WERI-Rb-1 (cell line): ENCODE results near the gene ADAM10.

ENCODE experiments used
- DNase-seq: peaks from one replicate; pipeline ENCODE4 v3.0.0-alpha.2; 2020
- H3K27ac ChIP-seq: fragments of 250-450 bp; sonication (Bioruptor Pico); 2 replicates; pipeline ENCODE4 v1.5.1; 2020; ENCODE audit warnings: mild to moderate bottlenecking, moderate library complexity
- H3K27me3 ChIP-seq: fragments of 250-450 bp; sonication (Bioruptor Pico); 2 replicates; pipeline ENCODE4 v1.5.1; 2021; ENCODE audit warnings: mild to moderate bottlenecking, low read depth, moderate library complexity; ENCODE audit not compliant: insufficient read depth, severe bottlenecking
- H3K36me3 ChIP-seq: fragments of 250-450 bp; sonication (Bioruptor Pico); 2 replicates; pipeline ENCODE4 v1.5.1; 2020; ENCODE audit warnings: mild to moderate bottlenecking, moderate library complexity
- H3K4me3 ChIP-seq: 2 replicates; pipeline ENCODE4 v1.5.1; 2011; ENCODE audit warnings: low read depth, mild to moderate bottlenecking, control low read depth, low read length
- H3K9me3 ChIP-seq: fragments of 250-450 bp; sonication (Bioruptor Pico); 2 replicates; pipeline ENCODE4 v1.5.1; 2021; ENCODE audit warnings: mild to moderate bottlenecking, moderate library complexity; ENCODE audit not compliant: severe bottlenecking
- TF ChIP-seq, protein P1 (sequence below): IDR thresholded peaks from 2 replicates; pipeline ENCODE4 v1.5.1; 2011; ENCODE audit warnings: low read depth, mild to moderate bottlenecking, control low read depth, inconsistent platforms, low read length

ADAM10 gene

DNA sequence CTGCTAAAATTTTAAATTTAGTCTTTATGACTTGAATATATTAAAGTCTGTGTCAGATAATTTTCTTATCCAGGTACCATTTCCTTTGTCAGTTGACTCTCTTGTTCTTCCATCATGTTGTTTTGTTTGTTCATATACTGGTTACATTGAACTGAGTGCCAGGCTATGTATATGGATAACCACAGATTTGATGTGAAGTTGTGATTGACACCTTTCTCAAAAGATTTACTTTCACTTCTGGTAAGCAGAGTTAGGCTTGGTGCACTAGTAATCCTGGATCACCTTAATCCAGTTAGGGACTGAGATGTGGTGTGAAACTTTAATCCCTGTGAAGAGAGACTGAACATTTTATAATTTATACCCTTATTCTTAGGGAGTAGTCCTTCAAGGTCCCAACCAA is 99.4 kb downstream of the ADAM10 start:
- H3K4me3 ChIP-seq, result no peak overlapping the region
- DNase-seq, result no peak
- H3K27ac ChIP-seq, result no peak overlapping the region
- no peaks in the 10 kb centered on the region for H3K9me3 ChIP-seq
- TF ChIP-seq, protein P1, sequence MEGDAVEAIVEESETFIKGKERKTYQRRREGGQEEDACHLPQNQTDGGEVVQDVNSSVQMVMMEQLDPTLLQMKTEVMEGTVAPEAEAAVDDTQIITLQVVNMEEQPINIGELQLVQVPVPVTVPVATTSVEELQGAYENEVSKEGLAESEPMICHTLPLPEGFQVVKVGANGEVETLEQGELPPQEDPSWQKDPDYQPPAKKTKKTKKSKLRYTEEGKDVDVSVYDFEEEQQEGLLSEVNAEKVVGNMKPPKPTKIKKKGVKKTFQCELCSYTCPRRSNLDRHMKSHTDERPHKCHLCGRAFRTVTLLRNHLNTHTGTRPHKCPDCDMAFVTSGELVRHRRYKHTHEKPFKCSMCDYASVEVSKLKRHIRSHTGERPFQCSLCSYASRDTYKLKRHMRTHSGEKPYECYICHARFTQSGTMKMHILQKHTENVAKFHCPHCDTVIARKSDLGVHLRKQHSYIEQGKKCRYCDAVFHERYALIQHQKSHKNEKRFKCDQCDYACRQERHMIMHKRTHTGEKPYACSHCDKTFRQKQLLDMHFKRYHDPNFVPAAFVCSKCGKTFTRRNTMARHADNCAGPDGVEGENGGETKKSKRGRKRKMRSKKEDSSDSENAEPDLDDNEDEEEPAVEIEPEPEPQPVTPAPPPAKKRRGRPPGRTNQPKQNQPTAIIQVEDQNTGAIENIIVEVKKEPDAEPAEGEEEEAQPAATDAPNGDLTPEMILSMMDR, result no peak
- peaks cover 13% of the 10 kb centered on the region for H3K36me3 ChIP-seq
- no peaks in the 10 kb centered on the region for H3K27me3 ChIP-seq

DNA sequence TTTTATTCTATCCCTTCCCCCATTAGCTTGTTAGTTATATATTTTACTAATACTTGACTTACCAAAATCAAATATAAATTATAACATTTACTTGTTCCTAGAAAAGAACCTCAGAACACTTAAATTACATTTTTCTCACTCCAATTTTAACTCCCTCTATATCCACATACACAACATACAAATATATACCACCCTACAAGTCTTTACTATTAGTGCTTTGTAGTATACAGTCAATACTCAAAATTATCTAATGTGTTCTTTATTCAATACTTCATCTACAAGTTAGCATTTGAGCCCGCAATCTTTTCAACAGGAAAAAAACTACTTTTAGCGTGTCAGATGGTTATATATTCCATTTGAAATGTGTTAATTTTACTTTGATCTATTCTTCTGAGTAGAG is 100.3 kb downstream of the ADAM10 start:
- no peak for DNase-seq
- TF ChIP-seq, protein P1, result no peak
- no peaks in the 10 kb centered on the region for H3K9me3 ChIP-seq
- no peak overlapping the region for H3K27ac ChIP-seq
- peaks cover 5% of the 10 kb centered on the region for H3K36me3 ChIP-seq
- no peak overlapping the region for H3K4me3 ChIP-seq
- H3K27me3 ChIP-seq, result no peaks in the 10 kb centered on the region

DNA sequence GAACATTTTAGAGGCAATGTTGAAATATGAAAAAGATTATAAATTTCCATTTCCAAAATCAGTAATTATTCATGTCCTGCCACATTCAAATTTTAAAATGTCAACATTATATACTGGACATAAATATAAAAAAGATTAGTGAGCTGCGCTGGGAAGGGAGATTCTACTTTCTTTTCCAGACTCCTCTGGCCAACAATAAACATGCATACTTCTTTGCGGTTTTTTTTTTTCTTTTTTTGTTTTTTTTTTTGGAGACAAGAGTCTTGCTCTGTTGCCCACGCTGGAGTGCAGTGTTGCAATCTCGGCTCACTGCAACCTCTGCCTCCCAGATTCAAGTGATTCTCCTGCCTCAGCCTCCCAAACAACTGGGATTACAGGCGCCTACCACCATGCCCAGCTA is 105.5 kb downstream of the ADAM10 start:
- TF ChIP-seq, protein P1, result no peak
- Histone ChIP-seq H3K27ac (no peak overlapping the region), H3K4me3 (no peak overlapping the region), H3K9me3 (no peaks in the 10 kb centered on the region), H3K36me3 (peaks cover 29% of the 10 kb centered on the region), H3K27me3 (no peaks in the 10 kb centered on the region)
- no peak for DNase-seq

DNA sequence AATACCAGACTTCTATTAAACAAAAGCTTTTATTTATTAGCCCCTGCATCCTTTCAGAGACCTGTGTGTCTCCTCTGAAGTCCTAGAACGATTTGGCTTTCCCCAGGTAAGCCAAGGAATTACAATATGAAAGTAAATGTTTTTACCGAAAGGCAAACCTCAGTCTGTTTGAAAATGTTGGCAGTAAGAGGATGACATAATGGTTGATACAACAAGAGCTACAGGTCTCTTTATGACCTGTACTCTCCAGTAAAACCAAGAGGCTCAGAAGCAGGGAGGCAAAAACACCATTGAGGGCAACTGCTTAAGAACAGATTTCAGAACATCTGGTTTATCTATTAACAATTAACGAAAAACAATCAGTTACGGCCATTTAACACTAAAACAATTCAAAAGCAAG is 107.8 kb downstream of the ADAM10 start:
- TF ChIP-seq, protein P1, result no peak
- H3K9me3 ChIP-seq, result no peaks in the 10 kb centered on the region

DNA sequence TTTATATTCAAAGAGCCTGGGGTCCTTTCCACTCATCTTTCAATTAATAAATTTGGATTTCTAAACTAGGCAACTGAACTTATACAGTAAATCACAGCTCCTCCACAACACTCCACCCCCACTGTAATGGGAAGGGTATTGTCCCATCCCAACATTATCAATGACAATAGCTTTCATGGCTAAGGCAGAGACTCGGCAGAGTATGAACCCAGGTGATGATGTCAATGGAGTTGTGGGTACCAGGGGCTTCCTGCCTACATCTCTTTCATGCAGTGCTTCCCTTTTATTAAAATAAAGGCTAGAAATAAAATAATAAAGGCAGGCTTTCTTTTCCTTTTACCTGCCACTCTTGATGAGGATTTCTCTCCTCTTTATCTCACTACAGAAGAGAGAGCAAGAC is 109.5 kb downstream of the ADAM10 start:
- TF ChIP-seq, protein P1, result no peak
- no peak overlapping the region for H3K27ac ChIP-seq
- no peak for DNase-seq
- H3K9me3 ChIP-seq, result no peaks in the 10 kb centered on the region
- peaks cover 38% of the 10 kb centered on the region for H3K36me3 ChIP-seq
- no peaks in the 10 kb centered on the region for H3K27me3 ChIP-seq
- no peak overlapping the region for H3K4me3 ChIP-seq

More for the DNA sequence above, 107.8 kb downstream of the ADAM10 start:
- H3K36me3 ChIP-seq, result peaks cover 33% of the 10 kb centered on the region
- no peak overlapping the region for H3K4me3 ChIP-seq
- no peak for DNase-seq
- H3K27ac ChIP-seq, result no peak overlapping the region
- no peaks in the 10 kb centered on the region for H3K27me3 ChIP-seq

DNA sequence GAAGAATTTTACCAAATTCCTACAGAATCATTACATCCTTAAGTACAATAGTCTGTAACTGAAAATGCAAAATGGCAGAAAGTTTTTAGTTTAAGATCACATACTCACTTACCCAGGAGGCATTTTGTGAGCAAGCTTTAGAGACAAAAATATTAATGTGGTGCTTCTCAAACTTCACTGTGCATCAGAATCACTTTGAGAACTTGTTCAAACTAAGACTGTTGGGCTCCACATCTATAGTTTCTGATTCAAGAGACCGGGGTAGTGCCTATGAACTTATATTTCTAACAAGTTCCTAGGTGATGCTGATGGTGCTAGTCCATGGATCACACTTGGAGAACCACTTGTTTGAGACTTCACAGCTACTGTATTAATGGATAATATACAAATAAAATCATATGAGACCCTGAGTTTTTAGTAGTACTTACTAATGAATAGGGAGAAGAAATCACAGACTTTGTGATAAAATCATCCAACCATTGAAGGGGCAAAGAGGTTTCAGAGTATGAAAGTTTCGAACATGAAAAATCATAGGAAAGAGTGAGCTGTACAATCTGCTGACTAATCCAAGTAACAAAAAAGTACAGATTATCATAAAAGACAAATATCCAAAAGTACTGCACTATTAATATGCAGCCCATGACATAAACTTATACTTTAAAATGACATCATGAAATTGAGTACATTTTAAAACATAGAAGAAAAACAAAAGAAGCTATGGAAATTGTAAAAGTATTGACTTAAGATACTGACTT is 110.3 kb downstream of the ADAM10 start:
- H3K36me3 ChIP-seq, result peaks cover 38% of the 10 kb centered on the region
- TF ChIP-seq, protein P1, result no peak
- no peaks in the 10 kb centered on the region for H3K9me3 ChIP-seq
- DNase-seq, result no peak
- H3K27me3 ChIP-seq, result no peaks in the 10 kb centered on the region
- H3K4me3 ChIP-seq, result no peak overlapping the region
- no peak overlapping the region for H3K27ac ChIP-seq
